GM21381 (cell line): ENCODE data around the gene MS4A13.
"Not testable (repeated sequence)": the region's sequence is repeated elsewhere in the genome, so short reads cannot be mapped to it uniquely, and the experiment has no call there.

Experiments
- ATAC-seq: cut with Tn5 transposase; IDR thresholded peaks from one replicate; pipeline ENCODE4 v1.9.1; 2021; ENCODE audit warnings: mild to moderate bottlenecking, moderate library complexity; ENCODE audit not compliant: unreplicated experiment

MS4A13 gene

GRCh38 chr11:60530454-60531100 is 15.4 kb downstream of the MS4A13 start:
- no peak for ATAC-seq

DNA sequence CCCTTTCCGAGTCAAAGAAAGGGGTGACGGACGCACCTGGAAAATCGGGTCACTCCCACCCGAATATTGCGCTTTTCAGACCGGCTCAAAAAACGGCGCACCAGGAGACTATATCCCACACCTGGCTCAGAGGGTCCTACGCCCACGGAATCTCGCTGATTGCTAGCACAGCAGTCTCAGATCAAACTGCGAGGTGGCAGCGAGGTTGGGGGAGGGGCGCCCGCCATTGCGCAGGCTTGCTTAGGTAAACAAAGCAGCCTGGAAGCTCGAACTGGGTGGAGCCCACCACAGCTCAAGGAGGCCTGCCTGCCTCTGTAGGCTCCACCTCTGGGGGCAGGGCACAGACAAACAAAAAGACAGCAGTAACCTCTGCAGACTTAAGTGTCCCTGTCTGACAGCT is 17.2 kb downstream of the MS4A13 start:
- not testable (repeated sequence) for ATAC-seq

DNA sequence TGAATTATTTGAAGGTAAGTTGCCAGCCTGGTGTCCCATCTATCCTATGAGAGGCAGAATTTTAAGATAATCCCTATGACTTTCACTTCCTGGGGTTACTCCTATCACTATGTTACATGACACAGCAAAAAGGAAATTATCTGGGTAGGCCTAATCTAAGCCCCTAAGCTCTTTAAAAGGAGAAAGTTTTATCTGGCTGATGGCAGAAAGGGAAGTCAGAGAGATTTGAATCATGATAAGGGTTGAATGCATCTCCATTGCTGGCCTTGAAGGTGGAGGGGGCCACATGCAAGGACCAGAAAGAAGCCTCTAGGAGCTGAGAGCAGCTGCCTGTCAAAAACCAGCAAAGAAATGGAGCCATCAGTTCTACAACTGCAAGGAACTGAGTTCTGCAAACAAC is 23.4 kb downstream of the MS4A13 start:
- ATAC-seq, result not testable (repeated sequence)

- no peak for ATAC-seq
These were observed 28.9 kb downstream of the MS4A13 start for GRCh38 chr11:60544077-60544476.

- no peak for ATAC-seq
These were observed 46.1 kb downstream of the MS4A13 start for GRCh38 chr11:60561254-60561653.

- no peak for ATAC-seq
These were observed 48.5 kb downstream of the MS4A13 start for GRCh38 chr11:60563553-60564235.

- no peak for ATAC-seq
These were observed 51.6 kb downstream of the MS4A13 start for GRCh38 chr11:60566776-60567175.

GRCh38 chr11:60570970-60571369 is 55.8 kb downstream of the MS4A13 start:
- no peak for ATAC-seq

DNA sequence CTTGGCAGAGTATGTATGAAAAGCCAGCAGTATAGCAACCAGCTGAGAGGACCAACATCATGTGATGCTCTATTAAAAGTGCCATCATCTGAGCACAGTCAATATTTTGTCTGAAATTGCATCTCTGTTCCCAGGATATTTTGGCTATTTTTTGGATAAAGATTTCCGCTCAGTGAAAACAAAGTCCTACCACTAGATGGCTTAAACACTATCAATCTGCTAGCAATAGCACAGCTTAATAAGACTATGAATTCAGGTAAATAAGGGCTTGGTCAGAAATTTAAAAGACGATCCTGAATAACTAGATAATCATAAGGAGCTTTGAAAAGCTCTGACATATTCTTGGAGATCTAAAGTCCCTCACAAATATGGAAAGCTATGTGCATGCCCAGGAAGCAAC is 74.4 kb downstream of the MS4A13 start:
- ATAC-seq, result no peak
